Measurements from ENCODE around the gene CLCN5. TPM values are rescaled to one million over a fixed set of nuclear protein-coding genes. Genes with fewer than 3 reads are reported as not detected.

Gene CLCN5
- total RNA-seq = 1 to 10 TPM; 1.3 to 6.0 (median 2.5) TPM
- 1 to 10 TPM in 1 of 2 donors, under 1 TPM in 1; 0.65 to 4.8 TPM for polyA plus RNA-seq
- long read RNA-seq, donor 1, partial matches to known transcripts = 2 of 4 reads
- long read RNA-seq, donor 1, other reads (novel, unspliced or antisense) = 1 of 4 reads
- long read RNA-seq, donor 2, partial matches to known transcripts = 2 of 6 reads
- long read RNA-seq, donor 2, other reads (novel, unspliced or antisense) = 2 of 6 reads
- long read RNA-seq, donor 3, partial matches to known transcripts = 2 of 2 reads
- long read RNA-seq, donor 3, other reads (novel, unspliced or antisense) = 0 of 2 reads

- Histone ChIP-seq H3K36me3 (no peaks in the 10 kb centered on the region), H3K27me3 (peaks cover 0 to 8% (median 0%) of the 10 kb centered on the region in 9 donors), H3K27ac (peak within 1 kb of the TSS in 11 of 12 donors; percentile 40 to 82 (median 74)), H3K9me3 (no peaks in the 10 kb centered on the region), H3K4me3 (peak within 1 kb of the TSS; percentile 20 to 91 (median 75)), H3K4me1 (peaks cover 0 to 11% (median 0%) of the 10 kb centered on the region in 12 donors)
- WGBS, 4 donors = 0 to 36% (median 18%) methylated on average over 39 to 83 of the region's 83 CpGs
- intact Hi-C loops (cut with DNase I) = loop anchor here in 3 of 10 donors (5.0 to 10.0 kb wide), 3 partner anchors 40 to 728 kb away; no protein-coding TSS in a partner anchor
- TF ChIP-seq CTCF (IDR thresholded peaks at IDR 0.05) (no peak), POLR2A (IDR thresholded peaks at IDR 0.05) (peak in 1 of 2 donors; percentile 49)
- ATAC-seq = peak; percentile 97 to 100 (median 98)
- peak; percentile 93 to 98 (median 96) for DNase-seq
These were observed at the start of gene CLCN5 for GRCh38 chrX:49922291-49923241. Gene CLCN5 (plus strand): TSS chrX:49922596. CDS start chrX:49925299, 2,703 bp downstream.

GRCh38 chrX:49876750-49877149 is 45.6 kb upstream of the CLCN5 start:
- 5 to 12% (median 11%) methylated on average over 3 of the region's 3 CpGs for WGBS, 4 donors
- H3K4me1 ChIP-seq = peaks cover 0 to 8% (median 0%) of the 10 kb centered on the region in 12 donors
- H3K9me3 ChIP-seq = no peaks in the 10 kb centered on the region
- H3K27ac ChIP-seq = peak overlapping the region in 2 of 12 donors; percentile 84 to 88
- intact Hi-C loops (cut with DNase I) = loop anchor here in 1 of 10 donors (5.0 kb wide), 1 partner anchor 34 kb away; no protein-coding TSS in a partner anchor
- H3K4me3 ChIP-seq = no peak overlapping the region
- TF ChIP-seq POLR2A (IDR thresholded peaks at IDR 0.05) (no peak), CTCF (IDR thresholded peaks at IDR 0.05) (peak; percentile 22 to 58 (median 39))
- ATAC-seq (no peak), DNase-seq (no peak)
- H3K27me3 ChIP-seq = peaks cover 0 to 10% (median 0%) of the 10 kb centered on the region in 9 donors
- no peaks in the 10 kb centered on the region for H3K36me3 ChIP-seq

- no peaks in the 10 kb centered on the region for H3K9me3 ChIP-seq
- H3K36me3 ChIP-seq = no peaks in the 10 kb centered on the region
- H3K27me3 ChIP-seq = peaks cover 0 to 5% (median 0%) of the 10 kb centered on the region in 9 donors
- peaks cover 0 to 8% (median 0%) of the 10 kb centered on the region in 12 donors for H3K4me1 ChIP-seq
- H3K27ac ChIP-seq = peak overlapping the region in 5 of 12 donors; percentile 78 to 88 (median 81)
- peak overlapping the region in 1 of 12 donors; percentile 44 for H3K4me3 ChIP-seq
- no peak for TF ChIP-seq CTCF (IDR thresholded peaks at IDR 0.05)
- no peak for TF ChIP-seq POLR2A (IDR thresholded peaks at IDR 0.05)
- DNase-seq (no peak), ATAC-seq (no peak)
- intact Hi-C loops (cut with DNase I) = loop anchor here in 1 of 10 donors (5.0 kb wide), 1 partner anchor 35 kb away; no protein-coding TSS in a partner anchor
- WGBS, 4 donors = 64 to 76% (median 67%) methylated on average over 5 of the region's 5 CpGs
These were observed 44.8 kb upstream of the CLCN5 start for GRCh38 chrX:49877397-49878101.

All from heart left ventricle (tissue), 16 donors.